H1 (cell line): Measurements from ENCODE around the gene CRABP1.

Experiments used
- BRCA1 ChIP-seq: IDR thresholded peaks from 2 replicates; pipeline ENCODE4 v1.6.1; 2012; ENCODE audit warnings: low read depth, low read length, improper control_type of control experiment
- CREB1 ChIP-seq: IDR thresholded peaks from 2 replicates; pipeline ENCODE4 v1.6.1; 2012; ENCODE audit warnings: inconsistent platforms
- EP300 ChIP-seq, 2 experiments: IDR thresholded peaks; 1 replicate in 1 of 2; 2 replicates in 1 of 2; pipeline ENCODE4 v1.6.1; 2011 to 2012; ENCODE audit warnings: low read depth in 2 of 2, low read length in 2 of 2, mild to moderate bottlenecking in 2 of 2, borderline replicate concordance in 1 of 2, inconsistent platforms in 1 of 2, moderate library complexity in 1 of 2
- POLR2AphosphoS5 ChIP-seq: IDR thresholded peaks from 2 replicates; pipeline ENCODE4 v1.6.1; 2011; ENCODE audit warnings: low read depth, low read length
- RFX5 ChIP-seq: IDR thresholded peaks from 2 replicates; pipeline ENCODE4 v1.6.1; 2011; ENCODE audit warnings: low read depth, low read length, improper control_type of control experiment, borderline replicate concordance
- SRF ChIP-seq: IDR thresholded peaks from 2 replicates; pipeline ENCODE4 v1.6.1; 2011; ENCODE audit warnings: mild to moderate bottlenecking, low read depth, low read length, moderate library complexity
- TBP ChIP-seq: IDR thresholded peaks from 2 replicates; pipeline ENCODE4 v1.6.1; 2011; ENCODE audit warnings: low read depth, low read length, improper control_type of control experiment
- YY1 ChIP-seq: IDR thresholded peaks from 2 replicates; pipeline ENCODE4 v1.6.1; 2011; ENCODE audit warnings: low read depth, mild to moderate bottlenecking, low read length
- TF ChIP-seq, protein P1 (sequence below), 3 experiments: IDR thresholded peaks; 1 replicate in 2 of 3; 2 replicates in 1 of 3; pipeline versions ENCODE4 v1.5.1 to v1.6.1; 2011; ENCODE audit warnings: low read length in 3 of 3, mild to moderate bottlenecking in 3 of 3, inconsistent platforms in 2 of 3, low read depth in 1 of 3, moderate library complexity in 1 of 3; ENCODE audit not compliant: insufficient read depth in 1 of 3; ENCODE audit errors: control extremely low read depth in 1 of 3
- TF ChIP-seq, protein P2 (sequence below): IDR thresholded peaks from 2 replicates; pipeline ENCODE4 v1.6.1; 2011; ENCODE audit warnings: low read length, improper control_type of control experiment

DNA sequence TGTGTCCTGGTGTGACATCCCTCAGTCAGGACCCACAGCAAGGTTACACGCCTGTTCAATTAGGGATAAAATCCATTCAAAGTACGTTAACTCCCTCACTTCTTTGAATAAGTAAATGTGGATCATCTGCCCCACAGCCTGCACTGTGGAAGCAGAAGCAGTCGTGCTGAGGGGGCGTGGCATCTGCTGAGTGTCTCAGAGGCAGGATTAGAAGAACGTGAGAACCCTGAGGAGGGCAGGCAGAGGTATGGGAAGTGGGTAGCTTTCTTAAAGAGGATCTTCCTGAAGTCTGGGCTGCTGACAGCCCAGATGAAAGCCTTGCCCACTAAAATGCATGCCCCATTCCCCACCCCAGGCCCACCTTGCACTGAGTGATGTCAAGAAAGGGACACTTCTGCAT lies 28.5 kb downstream of the CRABP1 start:
- TF ChIP-seq, protein P1, sequence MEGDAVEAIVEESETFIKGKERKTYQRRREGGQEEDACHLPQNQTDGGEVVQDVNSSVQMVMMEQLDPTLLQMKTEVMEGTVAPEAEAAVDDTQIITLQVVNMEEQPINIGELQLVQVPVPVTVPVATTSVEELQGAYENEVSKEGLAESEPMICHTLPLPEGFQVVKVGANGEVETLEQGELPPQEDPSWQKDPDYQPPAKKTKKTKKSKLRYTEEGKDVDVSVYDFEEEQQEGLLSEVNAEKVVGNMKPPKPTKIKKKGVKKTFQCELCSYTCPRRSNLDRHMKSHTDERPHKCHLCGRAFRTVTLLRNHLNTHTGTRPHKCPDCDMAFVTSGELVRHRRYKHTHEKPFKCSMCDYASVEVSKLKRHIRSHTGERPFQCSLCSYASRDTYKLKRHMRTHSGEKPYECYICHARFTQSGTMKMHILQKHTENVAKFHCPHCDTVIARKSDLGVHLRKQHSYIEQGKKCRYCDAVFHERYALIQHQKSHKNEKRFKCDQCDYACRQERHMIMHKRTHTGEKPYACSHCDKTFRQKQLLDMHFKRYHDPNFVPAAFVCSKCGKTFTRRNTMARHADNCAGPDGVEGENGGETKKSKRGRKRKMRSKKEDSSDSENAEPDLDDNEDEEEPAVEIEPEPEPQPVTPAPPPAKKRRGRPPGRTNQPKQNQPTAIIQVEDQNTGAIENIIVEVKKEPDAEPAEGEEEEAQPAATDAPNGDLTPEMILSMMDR (IDR thresholded peaks at IDR 0.05; ENCODE audit: control extremely low read depth in 1 of 3, insufficient read depth in 1 of 3, low read depth in 1 of 3, low read length in 3 of 3) = no peak
- TF ChIP-seq, protein P2, sequence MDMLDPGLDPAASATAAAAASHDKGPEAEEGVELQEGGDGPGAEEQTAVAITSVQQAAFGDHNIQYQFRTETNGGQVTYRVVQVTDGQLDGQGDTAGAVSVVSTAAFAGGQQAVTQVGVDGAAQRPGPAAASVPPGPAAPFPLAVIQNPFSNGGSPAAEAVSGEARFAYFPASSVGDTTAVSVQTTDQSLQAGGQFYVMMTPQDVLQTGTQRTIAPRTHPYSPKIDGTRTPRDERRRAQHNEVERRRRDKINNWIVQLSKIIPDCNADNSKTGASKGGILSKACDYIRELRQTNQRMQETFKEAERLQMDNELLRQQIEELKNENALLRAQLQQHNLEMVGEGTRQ = no peak
- TF ChIP-seq CREB1 (no peak), BRCA1 (no peak), POLR2AphosphoS5 (no peak), TBP (no peak), RFX5 (no peak), YY1 (no peak), SRF (no peak), EP300 (IDR thresholded peaks at IDR 0.05; ENCODE audit: borderline replicate concordance in 1 of 2, low read depth in 2 of 2, low read length in 2 of 2) (no peak)
